Right lobe of liver (tissue), 6 donors: Measurements from ENCODE around the gene DBN1. TPM values are rescaled to one million over a fixed set of nuclear protein-coding genes. Genes with fewer than 3 reads are reported as not detected.

ENCODE experiments used
- ATAC-seq, 4 donors: fragments of 200-7000 bp; cut with Tn5 transposase; one replicate each; pipeline ENCODE4 v1.9.1; 2020; ENCODE audit warnings: mild to moderate bottlenecking in 4 of 4, moderate library complexity in 4 of 4
- DNase-seq, 3 donors: peaks; one replicate each; pipeline ENCODE4 v3.0.0-alpha.2; 2020
- H3K27ac ChIP-seq, 3 donors: fragments of 200-600 bp; one replicate each; pipeline ENCODE4 v1.8.0; 2022
- H3K27me3 ChIP-seq, 2 donors: fragments of 200-600 bp; one replicate each; pipeline ENCODE4 v1.8.0; 2022
- H3K36me3 ChIP-seq, 4 donors: fragments of 200-600 bp; sonication (generic) in 1 of 4; one replicate each; pipeline versions ENCODE4 v1.5.1 to v1.8.0; 2017 to 2022; ENCODE audit warnings: control low read depth in 1 of 4
- H3K4me1 ChIP-seq, 4 donors: fragments of 200-600 bp; sonication (generic) in 1 of 4; one replicate each; pipeline versions ENCODE4 v1.5.1 to v1.8.0; 2017 to 2022; ENCODE audit warnings: control low read depth in 1 of 4
- H3K4me3 ChIP-seq, 3 donors: fragments of 200-600 bp; one replicate each; pipeline ENCODE4 v1.8.0; 2022
- H3K9me3 ChIP-seq, 4 donors: fragments of 200-600 bp; sonication (generic) in 1 of 4; one replicate each; pipeline versions ENCODE4 v1.5.1 to v1.8.0; 2017 to 2022; ENCODE audit warnings: control low read depth in 1 of 4
- POLR2A ChIP-seq: fragments of 450-650 bp; IDR thresholded peaks from one replicate; pipeline ENCODE4 v1.6.1; 2017; ENCODE audit warnings: antibody characterized with exemption, mild to moderate bottlenecking
- WGBS: methylation state at CpG from one replicate; pipeline ENCODE4 v1.1.6; 2018; ENCODE audit warnings: low coverage, low lambda C conversion rate; ENCODE audit not compliant: insufficient coverage; ENCODE audit errors: missing lambda C conversion rate; 5-methylcytosine and 5-hydroxymethylcytosine counted together
- intact Hi-C, 2 donors: fragments of 100-400 bp; cut with DNase I; formaldehyde crosslinking; loops; one replicate each; pipeline versions ENCODE4 v1.11.2 to v1.14.1; 2022
- total RNA-seq, 6 experiments: library from RNA; depleted of rRNA in 2 of 6; stranded (reverse); fragments of >200 nt in 2 of 6; fragmentation: NEBNext Ultra II Directional in 3 of 6; extraction: Animal tissue kit (Norgen Biotek cat#: 25700) in 3 of 6; gene quantifications; one replicate each; pipeline versions ENCODE4 v1.1.0 to v1.2.4, GENCODE V29; 2016 to 2023
- TF ChIP-seq, protein P1 (sequence below), 4 donors: fragments of 200-600 bp in 3 of 4; fragments of 450-650 bp in 1 of 4; IDR thresholded peaks; one replicate each; pipeline versions ENCODE4 v1.5.1 to v1.8.0; 2016 to 2022; ENCODE audit warnings: antibody characterized with exemption in 4 of 4, mild to moderate bottlenecking in 2 of 4
- donor health status: DM: no; HTN: yes; CAD: no.
- donor health status: DM: no; HTN: no; CAD: no.
- donor health status: DM: no; HTN: no; CAD: no.
- donor health status: DM: no; HTN: yes; CAD: no.
- donor health status: DM: no; HTN: yes; CAD: no.

Gene DBN1
- total RNA-seq, 6 experiments from 2014 or later, result 1.1 to 4.6 (median 3.1) TPM

- peak; percentile 89 to 94 (median 90) for DNase-seq
- Histone ChIP-seq H3K27ac (no peak overlapping the region), H3K4me3 (no peak overlapping the region), H3K36me3 (no peaks in the 10 kb centered on the region), H3K27me3 (no peaks in the 10 kb centered on the region), H3K4me1 (no peaks in the 10 kb centered on the region), H3K9me3 (no peaks in the 10 kb centered on the region)
- ATAC-seq, result peak; percentile 50 to 60 (median 54)
- WGBS, result 10% methylated on average over 5 of the region's 10 CpGs
- intact Hi-C loops, result loop anchor here in 1 of 2 donors (5.0 kb wide), 1 partner anchor 109 kb away; no protein-coding TSS in a partner anchor
- no peak for TF ChIP-seq POLR2A
- TF ChIP-seq, protein P1, sequence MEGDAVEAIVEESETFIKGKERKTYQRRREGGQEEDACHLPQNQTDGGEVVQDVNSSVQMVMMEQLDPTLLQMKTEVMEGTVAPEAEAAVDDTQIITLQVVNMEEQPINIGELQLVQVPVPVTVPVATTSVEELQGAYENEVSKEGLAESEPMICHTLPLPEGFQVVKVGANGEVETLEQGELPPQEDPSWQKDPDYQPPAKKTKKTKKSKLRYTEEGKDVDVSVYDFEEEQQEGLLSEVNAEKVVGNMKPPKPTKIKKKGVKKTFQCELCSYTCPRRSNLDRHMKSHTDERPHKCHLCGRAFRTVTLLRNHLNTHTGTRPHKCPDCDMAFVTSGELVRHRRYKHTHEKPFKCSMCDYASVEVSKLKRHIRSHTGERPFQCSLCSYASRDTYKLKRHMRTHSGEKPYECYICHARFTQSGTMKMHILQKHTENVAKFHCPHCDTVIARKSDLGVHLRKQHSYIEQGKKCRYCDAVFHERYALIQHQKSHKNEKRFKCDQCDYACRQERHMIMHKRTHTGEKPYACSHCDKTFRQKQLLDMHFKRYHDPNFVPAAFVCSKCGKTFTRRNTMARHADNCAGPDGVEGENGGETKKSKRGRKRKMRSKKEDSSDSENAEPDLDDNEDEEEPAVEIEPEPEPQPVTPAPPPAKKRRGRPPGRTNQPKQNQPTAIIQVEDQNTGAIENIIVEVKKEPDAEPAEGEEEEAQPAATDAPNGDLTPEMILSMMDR (IDR thresholded peaks at IDR 0.05), result peak; percentile 81 to 97 (median 96)
Measured at GRCh38 chr5:177500685-177501522, 27.5 kb upstream of the DBN1 start.

GRCh38 chr5:177499842-177500241, 26.4 kb upstream of the DBN1 start:
- Histone ChIP-seq H3K4me3 (no peak overlapping the region), H3K27ac (no peak overlapping the region), H3K36me3 (no peaks in the 10 kb centered on the region), H3K9me3 (no peaks in the 10 kb centered on the region), H3K27me3 (no peaks in the 10 kb centered on the region), H3K4me1 (no peaks in the 10 kb centered on the region)
- ATAC-seq, result no peak
- TF ChIP-seq, protein P1 (IDR thresholded peaks at IDR 0.05), result no peak
- no peak for TF ChIP-seq POLR2A
- no peak for DNase-seq
- 73% methylated on average over 5 of the region's 6 CpGs for WGBS
- intact Hi-C loops, result loop anchor here in 1 of 2 donors (5.0 kb wide), 1 partner anchor 108 kb away; no protein-coding TSS in a partner anchor

- no peak for TF ChIP-seq POLR2A
- TF ChIP-seq, protein P1 (IDR thresholded peaks at IDR 0.05), result no peak
- ATAC-seq, result peak; percentile 18 to 29 (median 22)
Measured at GRCh38 chr5:177498013-177498787, 24.8 kb upstream of the DBN1 start.

GRCh38 chr5:177497292-177498012, 24.0 kb upstream of the DBN1 start, which contains the start of gene PDLIM7:
TSS of gene PDLIM7 (minus strand) at chr5:177497604. CDS start at chr5:177496512, 1,092 bp downstream.
- peak within 1 kb of the TSS; percentile 56 to 84 (median 66) for H3K27ac ChIP-seq
- no peaks in the 10 kb centered on the region for H3K36me3 ChIP-seq
- DNase-seq, result peak; percentile 96 to 97 (median 96)
- no peaks in the 10 kb centered on the region for H3K27me3 ChIP-seq
- peak; percentile 89 to 94 (median 92) for ATAC-seq
- H3K9me3 ChIP-seq, result no peaks in the 10 kb centered on the region
- intact Hi-C loops, result no loop called here
- H3K4me3 ChIP-seq, result peak within 1 kb of the TSS; percentile 58 to 86 (median 64)
- no peaks in the 10 kb centered on the region for H3K4me1 ChIP-seq
- TF ChIP-seq, protein P1 (IDR thresholded peaks at IDR 0.05), result peak in 1 of 4 donors; percentile 17
- peak; percentile 97 for TF ChIP-seq POLR2A
- WGBS, result 0% methylated on average over 28 of the region's 73 CpGs

More at GRCh38 chr5:177498013-177498787, 24.8 kb upstream of the DBN1 start:
- DNase-seq, result peak in 1 of 3 donors; percentile 75
- H3K4me1 ChIP-seq, result no peaks in the 10 kb centered on the region
- H3K27me3 ChIP-seq, result no peaks in the 10 kb centered on the region
- H3K36me3 ChIP-seq, result no peaks in the 10 kb centered on the region
- no peaks in the 10 kb centered on the region for H3K9me3 ChIP-seq
- H3K27ac ChIP-seq, result peak overlapping the region; percentile 10 to 84 (median 14)
- intact Hi-C loops, result no loop called here
- 21% methylated on average over 17 of the region's 48 CpGs for WGBS
- H3K4me3 ChIP-seq, result peak overlapping the region; percentile 58 to 86 (median 64)
